Endothelial cell of hepatic sinusoid (primary cell): Measurements from ENCODE around the gene LRRC61.
"Not testable (repeated sequence)": the region's sequence is repeated elsewhere in the genome, so short reads cannot be mapped to it uniquely, and the experiment has no call there.

Experiments used
- in situ Hi-C: cut with HindIII; loops from 2 replicates; pipeline ENCODE4 v1.10.0; 2017; ENCODE audit warnings: low sequenced_read_pairs

Gene LRRC61

GRCh38 chr7:150322833-150323681, at the start of gene LRRC61, which contains the start of gene ACTR3C:
LRRC61 (plus strand) TSS chr7:150323355; CDS start chr7:150336862, 13,507 bp downstream.
ACTR3C (minus strand) TSS chr7:150323545; CDS start chr7:150295296, 28,249 bp downstream.
- in situ Hi-C loops = no loop called here

- in situ Hi-C loops = not testable (repeated sequence)
Measured at GRCh38 chr7:150276132-150276695, 46.9 kb upstream of the LRRC61 start.

DNA sequence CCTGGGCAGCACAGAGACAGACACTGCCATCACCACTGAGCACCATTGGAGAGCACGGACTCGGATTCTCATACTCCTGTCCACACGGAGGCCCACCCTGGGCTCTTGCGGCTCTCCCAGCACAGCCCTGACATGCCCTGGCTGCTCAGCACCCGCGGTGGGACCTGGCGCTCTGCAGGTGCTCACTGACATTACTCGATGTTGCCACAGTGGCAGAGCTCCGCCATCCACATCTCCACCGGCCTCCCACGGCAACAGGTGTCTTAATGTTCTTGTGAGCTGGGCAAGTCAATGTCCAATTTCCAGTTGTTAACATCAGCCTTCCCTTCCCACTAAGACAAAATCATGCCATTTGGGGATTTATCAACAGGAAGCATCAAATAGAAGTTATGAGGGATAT, 44.8 kb upstream of the LRRC61 start:
- in situ Hi-C loops = not testable (repeated sequence)

GRCh38 chr7:150281681-150282403, 41.3 kb upstream of the LRRC61 start:
- in situ Hi-C loops = not testable (repeated sequence)

- in situ Hi-C loops = not testable (repeated sequence)
Measured at GRCh38 chr7:150283111-150283510, 40.0 kb upstream of the LRRC61 start.

DNA sequence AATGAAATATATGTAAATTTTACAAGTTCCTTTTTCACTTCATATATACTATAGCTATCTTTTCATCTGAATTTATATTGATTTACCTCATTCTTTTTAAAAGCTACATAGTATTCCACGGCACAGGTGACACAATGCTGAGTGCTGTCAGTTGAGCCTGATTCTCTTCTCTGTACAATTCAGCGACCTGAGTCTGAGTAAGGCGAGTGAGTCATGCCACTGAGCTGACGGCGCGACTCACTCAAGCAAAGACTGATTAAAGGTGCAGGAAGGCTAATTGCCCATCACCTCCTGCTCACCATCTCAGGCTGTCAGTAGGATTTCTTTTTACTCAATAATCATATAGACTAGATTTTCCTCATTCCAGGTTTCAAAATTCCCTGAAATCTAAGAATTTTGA, 39.5 kb upstream of the LRRC61 start:
- in situ Hi-C loops = not testable (repeated sequence)

DNA sequence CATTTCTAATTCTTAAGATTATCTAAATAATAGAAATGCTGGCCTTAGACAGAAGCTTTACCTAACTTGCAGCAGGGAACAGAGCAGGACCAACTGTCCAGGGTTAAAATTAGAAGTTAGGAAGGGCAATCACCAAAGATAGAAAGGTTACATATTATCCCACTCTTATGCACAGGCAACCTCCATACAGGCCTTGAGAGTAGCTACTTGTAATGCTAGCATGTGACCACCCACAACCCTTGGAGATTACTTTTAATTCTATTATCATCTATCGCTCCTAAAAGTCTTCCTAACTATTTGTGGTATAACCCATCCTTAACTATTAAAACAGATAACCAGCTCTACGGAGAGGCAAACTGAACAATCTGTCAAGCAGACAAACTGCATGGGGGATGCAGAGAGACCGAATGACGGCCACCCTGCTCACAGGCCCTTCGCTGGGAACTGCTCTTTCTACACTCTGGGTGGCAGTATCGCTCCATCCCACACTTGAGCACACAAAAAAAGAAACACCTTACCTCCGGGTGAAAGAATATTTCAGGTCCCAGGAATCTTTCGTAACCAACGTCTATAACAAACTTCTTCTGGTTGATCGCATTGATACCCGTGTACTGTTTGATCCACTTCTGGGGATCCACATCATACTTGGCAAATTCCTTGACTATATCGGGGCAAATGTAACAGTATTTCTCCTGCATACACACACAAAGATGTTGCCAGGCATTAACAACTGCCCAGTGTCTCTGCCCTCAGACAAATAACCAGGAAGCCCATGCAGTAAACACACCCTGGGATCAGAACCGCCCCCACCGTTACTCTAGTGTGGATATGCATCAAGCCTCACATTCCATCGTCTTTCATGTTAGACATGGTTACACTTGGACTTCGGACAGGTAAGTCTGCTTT, 37.1 kb upstream of the LRRC61 start:
- in situ Hi-C loops = not testable (repeated sequence)

DNA sequence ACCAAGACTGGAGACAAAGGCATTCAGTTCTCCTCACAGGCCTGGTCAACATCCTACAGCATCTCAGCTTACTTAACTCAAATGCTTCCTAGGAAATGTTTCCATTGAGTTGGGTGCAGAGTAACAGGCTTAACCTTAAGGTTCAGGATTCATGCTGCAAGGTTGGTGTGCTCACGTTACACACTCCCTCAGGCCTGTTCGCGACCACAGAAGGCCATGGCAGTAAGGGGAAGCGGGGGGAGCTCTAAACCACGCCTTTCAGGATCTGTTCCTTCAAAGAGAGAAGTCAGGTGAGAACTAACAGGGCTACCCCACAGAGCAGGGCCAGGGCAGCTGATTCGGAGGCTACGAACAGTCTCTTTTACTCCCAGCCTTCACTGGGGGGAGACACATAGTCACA, 35.3 kb upstream of the LRRC61 start:
- in situ Hi-C loops = not testable (repeated sequence)

GRCh38 chr7:150288816-150289215, 34.3 kb upstream of the LRRC61 start:
- in situ Hi-C loops = not testable (repeated sequence)

DNA sequence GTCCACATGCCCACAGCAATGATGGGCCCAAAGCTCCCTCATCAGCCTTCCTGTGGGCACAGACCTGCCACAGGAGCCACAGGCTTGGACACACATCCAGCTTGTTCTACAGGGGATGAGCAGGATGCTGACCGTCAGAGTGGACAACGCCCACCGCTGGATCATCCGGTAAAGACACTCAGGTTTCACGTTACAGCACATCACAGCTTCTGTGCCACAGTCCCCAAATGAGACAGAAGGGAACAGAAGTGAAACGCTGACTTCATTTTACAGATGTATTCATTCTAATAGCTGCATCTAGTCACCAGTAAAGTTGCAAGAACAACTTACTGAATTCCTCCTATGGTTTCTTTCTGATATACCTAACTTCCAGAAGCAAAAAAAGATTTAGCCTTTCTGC, 32.8 kb upstream of the LRRC61 start:
- in situ Hi-C loops = not testable (repeated sequence)

- in situ Hi-C loops = not testable (repeated sequence)
Measured at GRCh38 chr7:150295027-150295426, 28.1 kb upstream of the LRRC61 start.

DNA sequence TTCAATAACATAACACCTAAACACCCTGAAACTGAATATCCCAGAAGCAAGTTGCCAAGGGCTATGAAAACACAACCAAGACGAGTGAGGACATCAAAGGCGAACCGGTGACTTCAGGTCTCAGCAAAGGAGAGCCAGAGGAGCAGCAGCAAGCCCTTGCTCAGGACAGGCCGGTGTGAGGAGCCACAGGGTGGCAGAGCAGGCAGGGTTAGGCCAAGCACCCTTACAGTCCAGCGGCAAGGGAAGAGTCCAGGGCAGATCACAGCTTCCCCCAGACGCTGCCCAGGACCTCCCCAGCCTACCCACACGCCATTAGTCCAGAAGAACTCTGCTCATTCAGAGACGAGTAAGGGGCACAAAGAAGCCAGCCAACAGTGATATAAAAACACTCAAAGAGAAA, 27.5 kb upstream of the LRRC61 start:
- in situ Hi-C loops = not testable (repeated sequence)

DNA sequence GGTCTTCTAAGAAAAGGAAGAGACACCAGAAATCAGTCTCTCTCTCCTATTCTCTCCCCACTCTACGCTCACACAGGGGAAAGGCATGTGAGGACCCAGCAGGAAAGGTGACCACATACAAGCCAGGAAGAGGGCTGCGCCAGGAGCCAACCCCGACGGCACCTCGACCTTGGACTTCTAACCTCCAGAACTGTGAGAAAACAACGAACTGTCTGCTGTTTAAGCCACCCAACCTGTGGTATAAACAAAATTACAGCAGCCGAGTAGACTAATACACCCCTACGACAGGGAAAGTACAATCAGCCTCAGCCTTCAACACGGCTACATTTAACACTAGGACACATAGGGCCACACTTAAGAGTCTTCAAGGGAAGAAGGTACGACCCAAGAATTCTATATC, 26.4 kb upstream of the LRRC61 start:
- in situ Hi-C loops = not testable (repeated sequence)

GRCh38 chr7:150297978-150298377, 25.2 kb upstream of the LRRC61 start:
- in situ Hi-C loops = not testable (repeated sequence)

DNA sequence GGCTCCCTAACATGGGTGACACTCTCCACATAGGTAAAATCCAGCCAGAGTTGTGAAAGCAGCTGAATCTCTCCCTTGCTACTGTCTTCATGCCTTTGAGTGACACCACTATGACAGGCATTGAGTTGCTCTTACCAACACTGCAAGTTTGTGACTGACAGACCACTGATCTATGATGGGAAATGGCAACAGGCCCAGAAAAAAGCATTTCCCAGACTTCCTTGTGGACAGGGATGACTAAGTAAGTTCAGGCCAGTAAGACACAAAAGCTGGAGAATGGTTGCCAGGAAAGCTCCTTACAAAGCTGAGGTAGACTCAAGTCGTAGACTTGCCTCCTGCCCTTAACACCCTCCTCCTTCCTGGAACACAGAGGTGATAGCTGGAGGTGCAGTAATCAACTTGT, 20.2 kb upstream of the LRRC61 start:
- in situ Hi-C loops = not testable (repeated sequence)

- in situ Hi-C loops = loop anchor here (5.0 kb wide), 1 partner anchor 103 kb away; a partner anchor contains a TSS
Measured at GRCh38 chr7:150304499-150305258, 18.5 kb upstream of the LRRC61 start.

DNA sequence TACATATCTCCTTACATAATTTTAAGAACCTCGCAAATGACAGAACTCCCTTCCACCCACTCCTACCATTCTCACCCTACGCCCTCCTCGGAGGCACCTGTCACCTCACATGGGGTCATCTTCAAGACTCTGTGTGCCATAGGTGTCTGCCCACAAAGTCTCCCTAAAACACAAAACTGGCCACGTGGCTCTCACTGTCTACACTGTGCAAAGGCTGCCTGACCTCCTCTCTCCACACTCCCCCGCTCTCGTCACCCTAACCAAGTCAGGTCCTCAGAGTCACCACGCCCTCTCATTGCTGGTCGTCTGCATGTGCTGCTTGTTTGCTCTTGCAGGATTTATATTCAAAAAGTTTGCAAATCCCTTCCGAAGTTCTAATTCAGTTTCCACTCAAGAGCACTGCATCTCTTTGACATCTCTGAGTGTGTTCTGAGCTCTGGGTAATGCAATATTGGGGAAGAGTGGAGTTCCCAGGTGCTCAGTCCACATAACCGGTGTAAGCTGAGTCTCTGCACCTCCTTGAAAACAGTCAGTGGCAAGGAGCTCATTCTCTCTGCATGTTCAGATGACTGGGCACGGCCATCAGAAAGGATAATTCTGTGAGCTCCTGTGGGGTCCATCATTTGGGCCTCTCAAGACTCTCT, 17.8 kb upstream of the LRRC61 start:
- in situ Hi-C loops = loop anchor here (5.0 kb wide), 1 partner anchor 102 kb away; a partner anchor contains a TSS

GRCh38 chr7:150305903-150306284, 17.3 kb upstream of the LRRC61 start:
- in situ Hi-C loops = loop anchor here (5.0 kb wide), 1 partner anchor 101 kb away; a partner anchor contains a TSS

DNA sequence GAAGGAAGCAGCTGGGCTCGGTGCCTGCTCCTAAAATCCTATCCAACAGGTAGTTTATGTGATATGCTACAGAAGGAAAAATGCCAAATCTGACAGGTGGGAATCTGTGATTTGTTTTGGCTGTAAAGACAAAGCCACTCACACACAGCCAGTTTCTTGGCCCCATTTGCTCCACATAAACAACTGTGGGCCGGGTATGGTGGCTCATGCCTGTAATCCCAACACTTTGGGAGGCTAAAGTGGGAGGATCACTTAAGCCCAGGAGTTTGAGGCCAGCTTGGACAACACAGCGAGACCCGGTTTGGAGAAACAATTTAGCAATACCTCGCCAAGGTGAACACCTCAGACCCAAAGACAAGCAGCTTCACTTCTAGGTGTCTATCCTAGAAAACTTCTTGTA, 16.8 kb upstream of the LRRC61 start:
- in situ Hi-C loops = loop anchor here (5.0 kb wide), 1 partner anchor 101 kb away; a partner anchor contains a TSS
